GM23338 (cell line): ENCODE data around the gene TICRR. TPM values are rescaled to one million over a fixed set of nuclear protein-coding genes. Genes with fewer than 3 reads are reported as not detected.

ENCODE experiments used
- ATAC-seq: fragments of 200-7000 bp; cut with Tn5 transposase; 3 replicates; pipeline ENCODE4 v1.9.1; 2020
- DNase-seq: peaks from one replicate; pipeline ENCODE4 v3.0.0-alpha.2; 2015; ENCODE audit warnings: low spot score
- H2AFZ ChIP-seq: fragments of 200-600 bp; sonication (generic); 2 replicates; pipeline ENCODE4 v1.8.0; 2016; ENCODE audit warnings: antibody characterized with exemption, mild to moderate bottlenecking, moderate library complexity
- H3F3A ChIP-seq: fragments of 200-600 bp; sonication (generic); replicated peaks from 2 replicates; pipeline ENCODE4 v1.8.0; 2017; ENCODE audit warnings: antibody characterized with exemption, mixed run types, low read depth
- H3K27ac ChIP-seq: fragments of 200-600 bp; sonication (generic); 2 replicates; pipeline ENCODE4 v1.6.1; 2016; ENCODE audit warnings: low read depth
- H3K27me3 ChIP-seq: fragments of 200-600 bp; sonication (generic); 2 replicates; pipeline ENCODE4 v1.8.0; 2016; ENCODE audit warnings: mild to moderate bottlenecking, mixed run types, moderate library complexity; ENCODE audit not compliant: insufficient read depth
- H3K36me3 ChIP-seq: fragments of 200-600 bp; sonication (generic); 2 replicates; pipeline ENCODE4 v1.8.0; 2016; ENCODE audit warnings: mild to moderate bottlenecking; ENCODE audit not compliant: insufficient read depth
- H3K4me1 ChIP-seq: fragments of 200-600 bp; sonication (generic); 2 replicates; pipeline ENCODE4 v1.8.0; 2016; ENCODE audit warnings: mild to moderate bottlenecking, moderate library complexity; ENCODE audit not compliant: insufficient read depth
- H3K4me2 ChIP-seq: fragments of 200-600 bp; sonication (generic); 2 replicates; pipeline ENCODE4 v1.7.1; 2017; ENCODE audit warnings: mixed run types
- H3K4me3 ChIP-seq: fragments of 200-600 bp; sonication (generic); 2 replicates; pipeline ENCODE4 v1.6.1; 2016; ENCODE audit warnings: mixed run types
- H3K79me2 ChIP-seq: fragments of 200-600 bp; sonication (generic); replicated peaks from 2 replicates; pipeline ENCODE4 v1.8.0; 2017; ENCODE audit warnings: mild to moderate bottlenecking; ENCODE audit not compliant: insufficient read depth
- H3K9me2 ChIP-seq: fragments of 200-600 bp; sonication (generic); 2 replicates; pipeline ENCODE4 v1.8.0; 2017; ENCODE audit not compliant: insufficient read depth
- H4K20me1 ChIP-seq: fragments of 200-600 bp; sonication (generic); replicated peaks from 2 replicates; pipeline ENCODE4 v1.8.0; 2017; ENCODE audit warnings: mild to moderate bottlenecking; ENCODE audit not compliant: insufficient read depth
- H3K27ac Mint-ChIP-seq: 2 replicates; pipeline ENCODE4 v1.8.0; 2020; ENCODE audit warnings: inconsistent platforms, mild to moderate bottlenecking, moderate library complexity, mixed read lengths
- H3K27me3 Mint-ChIP-seq: 3 replicates; pipeline ENCODE4 v1.8.0; 2022; ENCODE audit warnings: low read depth, mild to moderate bottlenecking, moderate library complexity, mixed read lengths, inconsistent platforms; ENCODE audit not compliant: insufficient read depth, poor library complexity
- H3K36me3 Mint-ChIP-seq: 3 replicates; pipeline ENCODE4 v1.8.0; 2021; ENCODE audit warnings: low read depth, mild to moderate bottlenecking, inconsistent platforms, moderate library complexity, mixed read lengths
- H3K4me1 Mint-ChIP-seq: 3 replicates; pipeline ENCODE4 v1.8.0; 2020; ENCODE audit warnings: mild to moderate bottlenecking, inconsistent platforms, mixed read lengths
- H3K4me3 Mint-ChIP-seq: 3 replicates; pipeline ENCODE4 v1.8.0; 2021; ENCODE audit warnings: moderate library complexity, mild to moderate bottlenecking, inconsistent platforms, mixed read lengths
- H3K9me3 Mint-ChIP-seq: 3 replicates; pipeline ENCODE4 v1.8.0; 2020; ENCODE audit warnings: moderate library complexity, mild to moderate bottlenecking, inconsistent platforms, mixed read lengths
- CREB1 ChIP-seq: fragments of 250-450 bp; sonication (Bioruptor Pico); IDR thresholded peaks from 2 replicates; pipeline ENCODE4 v1.5.0; 2020; ENCODE audit warnings: low read depth, mild to moderate bottlenecking, moderate library complexity
- JUNB ChIP-seq: IDR thresholded peaks from one replicate; pipeline ENCODE4 v1.6.1; 2016; ENCODE audit warnings: antibody characterized with exemption; ENCODE audit not compliant: unreplicated experiment
- NANOG ChIP-seq: IDR thresholded peaks from 2 replicates; pipeline ENCODE4 v1.6.1; 2016; ENCODE audit warnings: antibody characterized with exemption, borderline replicate concordance
- POLR2AphosphoS5 ChIP-seq: IDR thresholded peaks from 2 replicates; pipeline ENCODE4 v1.6.1; 2016; ENCODE audit warnings: antibody characterized with exemption, low read depth
- STAT1 ChIP-seq: IDR thresholded peaks from one replicate; pipeline ENCODE4 v1.6.1; 2016; ENCODE audit warnings: antibody characterized with exemption; ENCODE audit not compliant: unreplicated experiment
- ZNF331 ChIP-seq: fragments of 250-450 bp; sonication (Bioruptor Pico); IDR thresholded peaks from 2 replicates; pipeline ENCODE4 v1.5.0; 2020; ENCODE audit warnings: low read depth, mild to moderate bottlenecking, moderate library complexity
- polyA plus RNA-seq: library from polyadenylated mRNA; unstranded; fragments of >200 nt; fragmentation: Nextera tagmentation; extraction: Ambion mirVana; gene quantifications from 2 replicates; pipeline ENCODE4 v1.2.1, GENCODE V29; 2016
- total RNA-seq: library from RNA; depleted of rRNA; stranded (reverse); fragments of >200 nt; shearing (Covaris generic); gene quantifications from 2 replicates; pipeline ENCODE4 v1.2.3, GENCODE V29; 2014
- TF ChIP-seq, protein P1 (sequence below): fragments of 250-450 bp; sonication (Bioruptor Pico); IDR thresholded peaks from 2 replicates; pipeline ENCODE4 v1.5.0; 2020; ENCODE audit warnings: mild to moderate bottlenecking, moderate library complexity
- TF ChIP-seq, protein P2 (sequence below), 2 experiments: fragments of 200-600 bp in 1 of 2; sonication (generic) in 1 of 2; conservative IDR thresholded peaks; 2 replicates each; pipeline versions ENCODE4 v1.5.1 to v1.6.1; 2016 to 2017; ENCODE audit warnings: antibody characterized with exemption in 2 of 2, low read depth in 2 of 2, mild to moderate bottlenecking in 2 of 2, moderate library complexity in 1 of 2
- TF ChIP-seq, protein P3 (sequence below): IDR thresholded peaks from one replicate; pipeline ENCODE4 v1.6.1; 2018; ENCODE audit warnings: antibody characterized with exemption; ENCODE audit not compliant: unreplicated experiment

Gene TICRR
- total and polyA plus RNA-seq, 2 experiments from 2014 or later, result 11.2 to 42.3 TPM

DNA sequence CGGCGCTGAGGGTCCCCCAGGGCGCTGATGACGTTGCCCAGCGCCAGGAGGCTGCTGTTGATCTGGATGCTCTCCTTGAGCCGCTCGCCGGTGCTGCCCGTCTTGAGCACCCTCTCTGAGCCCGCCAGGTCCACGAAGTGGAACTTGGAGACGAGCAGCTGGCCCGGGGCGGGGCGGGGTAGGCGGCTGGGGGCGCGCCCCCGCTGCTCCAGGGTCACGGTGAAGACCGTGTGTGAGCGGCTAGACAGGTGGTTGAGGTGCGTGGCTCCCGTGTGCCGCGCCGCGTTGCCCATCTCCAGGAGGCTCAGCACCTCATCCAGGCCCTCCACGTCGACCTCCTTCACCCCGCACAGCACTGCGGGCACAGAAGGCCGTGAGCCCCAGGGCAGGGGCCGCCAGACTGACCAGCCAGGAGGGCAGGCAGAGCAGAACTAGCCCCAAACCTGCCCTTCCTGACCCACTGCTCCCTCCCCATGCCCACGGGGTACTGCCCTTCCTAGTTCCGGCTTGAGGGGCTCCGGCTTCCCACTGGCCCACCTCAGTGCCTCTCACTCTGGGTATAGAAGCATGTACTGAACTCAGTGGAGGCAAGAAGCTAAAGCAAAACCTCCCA is 73.8 kb downstream of the TICRR start:
- no peak overlapping the region for H3K4me3 Mint-ChIP-seq
- peaks cover 2% of the 10 kb centered on the region for H3K4me1 Mint-ChIP-seq
- Histone ChIP-seq H3K27ac (no peak overlapping the region), H3K4me3 (no peak overlapping the region), H3K9me2 (peaks cover 2% of the 10 kb centered on the region; the same call in 1 of the 2 replicates), H3K79me2 (peaks cover 9% of the 10 kb centered on the region), H3K4me1 (peaks cover 2% of the 10 kb centered on the region; the same call in 1 of the 2 replicates), H3F3A (no peaks in the 10 kb centered on the region), H3K27me3 (0 out of 2 replicates have a peak, but pooled peaks cover 4% of the 10 kb centered on the region), H3K36me3 (no peaks in the 10 kb centered on the region), H3K4me2 (no peak overlapping the region), H2AFZ (no peak overlapping the region), H4K20me1 (peaks cover 4% of the 10 kb centered on the region; the same call in 1 of the 2 replicates)
- ATAC-seq (no peak), DNase-seq (no peak)
- peaks cover 6% of the 10 kb centered on the region for H3K27me3 Mint-ChIP-seq
- TF ChIP-seq STAT1 (no peak), CREB1 (CRISPR knock-in tag) (no peak), POLR2AphosphoS5 (no peak), JUNB (no peak), NANOG (no peak), ZNF331 (CRISPR knock-in tag) (no peak)
- TF ChIP-seq, protein P1, sequence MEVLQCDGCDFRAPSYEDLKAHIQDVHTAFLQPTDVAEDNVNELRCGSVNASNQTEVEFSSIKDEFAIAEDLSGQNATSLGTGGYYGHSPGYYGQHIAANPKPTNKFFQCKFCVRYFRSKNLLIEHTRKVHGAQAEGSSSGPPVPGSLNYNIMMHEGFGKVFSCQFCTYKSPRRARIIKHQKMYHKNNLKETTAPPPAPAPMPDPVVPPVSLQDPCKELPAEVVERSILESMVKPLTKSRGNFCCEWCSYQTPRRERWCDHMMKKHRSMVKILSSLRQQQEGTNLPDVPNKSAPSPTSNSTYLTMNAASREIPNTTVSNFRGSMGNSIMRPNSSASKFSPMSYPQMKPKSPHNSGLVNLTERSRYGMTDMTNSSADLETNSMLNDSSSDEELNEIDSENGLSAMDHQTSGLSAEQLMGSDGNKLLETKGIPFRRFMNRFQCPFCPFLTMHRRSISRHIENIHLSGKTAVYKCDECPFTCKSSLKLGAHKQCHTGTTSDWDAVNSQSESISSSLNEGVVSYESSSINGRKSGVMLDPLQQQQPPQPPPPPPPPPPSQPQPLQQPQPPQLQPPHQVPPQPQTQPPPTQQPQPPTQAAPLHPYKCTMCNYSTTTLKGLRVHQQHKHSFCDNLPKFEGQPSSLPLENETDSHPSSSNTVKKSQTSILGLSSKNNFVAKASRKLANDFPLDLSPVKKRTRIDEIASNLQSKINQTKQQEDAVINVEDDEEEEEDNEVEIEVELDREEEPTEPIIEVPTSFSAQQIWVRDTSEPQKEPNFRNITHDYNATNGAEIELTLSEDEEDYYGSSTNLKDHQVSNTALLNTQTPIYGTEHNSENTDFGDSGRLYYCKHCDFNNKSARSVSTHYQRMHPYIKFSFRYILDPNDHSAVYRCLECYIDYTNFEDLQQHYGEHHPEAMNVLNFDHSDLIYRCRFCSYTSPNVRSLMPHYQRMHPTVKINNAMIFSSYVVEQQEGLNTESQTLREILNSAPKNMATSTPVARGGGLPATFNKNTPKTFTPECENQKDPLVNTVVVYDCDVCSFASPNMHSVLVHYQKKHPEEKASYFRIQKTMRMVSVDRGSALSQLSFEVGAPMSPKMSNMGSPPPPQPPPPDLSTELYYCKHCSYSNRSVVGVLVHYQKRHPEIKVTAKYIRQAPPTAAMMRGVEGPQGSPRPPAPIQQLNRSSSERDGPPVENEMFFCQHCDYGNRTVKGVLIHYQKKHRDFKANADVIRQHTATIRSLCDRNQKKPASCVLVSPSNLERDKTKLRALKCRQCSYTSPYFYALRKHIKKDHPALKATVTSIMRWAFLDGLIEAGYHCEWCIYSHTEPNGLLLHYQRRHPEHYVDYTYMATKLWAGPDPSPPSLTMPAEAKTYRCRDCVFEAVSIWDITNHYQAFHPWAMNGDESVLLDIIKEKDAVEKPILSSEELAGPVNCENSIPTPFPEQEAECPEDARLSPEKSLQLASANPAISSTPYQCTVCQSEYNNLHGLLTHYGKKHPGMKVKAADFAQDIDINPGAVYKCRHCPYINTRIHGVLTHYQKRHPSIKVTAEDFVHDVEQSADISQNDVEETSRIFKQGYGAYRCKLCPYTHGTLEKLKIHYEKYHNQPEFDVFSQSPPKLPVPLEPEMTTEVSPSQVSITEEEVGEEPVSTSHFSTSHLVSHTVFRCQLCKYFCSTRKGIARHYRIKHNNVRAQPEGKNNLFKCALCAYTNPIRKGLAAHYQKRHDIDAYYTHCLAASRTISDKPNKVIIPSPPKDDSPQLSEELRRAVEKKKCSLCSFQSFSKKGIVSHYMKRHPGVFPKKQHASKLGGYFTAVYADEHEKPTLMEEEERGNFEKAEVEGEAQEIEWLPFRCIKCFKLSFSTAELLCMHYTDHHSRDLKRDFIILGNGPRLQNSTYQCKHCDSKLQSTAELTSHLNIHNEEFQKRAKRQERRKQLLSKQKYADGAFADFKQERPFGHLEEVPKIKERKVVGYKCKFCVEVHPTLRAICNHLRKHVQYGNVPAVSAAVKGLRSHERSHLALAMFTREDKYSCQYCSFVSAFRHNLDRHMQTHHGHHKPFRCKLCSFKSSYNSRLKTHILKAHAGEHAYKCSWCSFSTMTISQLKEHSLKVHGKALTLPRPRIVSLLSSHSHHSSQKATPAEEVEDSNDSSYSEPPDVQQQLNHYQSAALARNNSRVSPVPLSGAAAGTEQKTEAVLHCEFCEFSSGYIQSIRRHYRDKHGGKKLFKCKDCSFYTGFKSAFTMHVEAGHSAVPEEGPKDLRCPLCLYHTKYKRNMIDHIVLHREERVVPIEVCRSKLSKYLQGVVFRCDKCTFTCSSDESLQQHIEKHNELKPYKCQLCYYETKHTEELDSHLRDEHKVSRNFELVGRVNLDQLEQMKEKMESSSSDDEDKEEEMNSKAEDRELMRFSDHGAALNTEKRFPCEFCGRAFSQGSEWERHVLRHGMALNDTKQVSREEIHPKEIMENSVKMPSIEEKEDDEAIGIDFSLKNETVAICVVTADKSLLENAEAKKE (CRISPR knock-in tag), result no peak
- TF ChIP-seq, protein P2, sequence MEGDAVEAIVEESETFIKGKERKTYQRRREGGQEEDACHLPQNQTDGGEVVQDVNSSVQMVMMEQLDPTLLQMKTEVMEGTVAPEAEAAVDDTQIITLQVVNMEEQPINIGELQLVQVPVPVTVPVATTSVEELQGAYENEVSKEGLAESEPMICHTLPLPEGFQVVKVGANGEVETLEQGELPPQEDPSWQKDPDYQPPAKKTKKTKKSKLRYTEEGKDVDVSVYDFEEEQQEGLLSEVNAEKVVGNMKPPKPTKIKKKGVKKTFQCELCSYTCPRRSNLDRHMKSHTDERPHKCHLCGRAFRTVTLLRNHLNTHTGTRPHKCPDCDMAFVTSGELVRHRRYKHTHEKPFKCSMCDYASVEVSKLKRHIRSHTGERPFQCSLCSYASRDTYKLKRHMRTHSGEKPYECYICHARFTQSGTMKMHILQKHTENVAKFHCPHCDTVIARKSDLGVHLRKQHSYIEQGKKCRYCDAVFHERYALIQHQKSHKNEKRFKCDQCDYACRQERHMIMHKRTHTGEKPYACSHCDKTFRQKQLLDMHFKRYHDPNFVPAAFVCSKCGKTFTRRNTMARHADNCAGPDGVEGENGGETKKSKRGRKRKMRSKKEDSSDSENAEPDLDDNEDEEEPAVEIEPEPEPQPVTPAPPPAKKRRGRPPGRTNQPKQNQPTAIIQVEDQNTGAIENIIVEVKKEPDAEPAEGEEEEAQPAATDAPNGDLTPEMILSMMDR (conservative IDR thresholded peaks at IDR 0.05; ENCODE audit: low read depth in 2 of 2), result no peak
- TF ChIP-seq, protein P3, sequence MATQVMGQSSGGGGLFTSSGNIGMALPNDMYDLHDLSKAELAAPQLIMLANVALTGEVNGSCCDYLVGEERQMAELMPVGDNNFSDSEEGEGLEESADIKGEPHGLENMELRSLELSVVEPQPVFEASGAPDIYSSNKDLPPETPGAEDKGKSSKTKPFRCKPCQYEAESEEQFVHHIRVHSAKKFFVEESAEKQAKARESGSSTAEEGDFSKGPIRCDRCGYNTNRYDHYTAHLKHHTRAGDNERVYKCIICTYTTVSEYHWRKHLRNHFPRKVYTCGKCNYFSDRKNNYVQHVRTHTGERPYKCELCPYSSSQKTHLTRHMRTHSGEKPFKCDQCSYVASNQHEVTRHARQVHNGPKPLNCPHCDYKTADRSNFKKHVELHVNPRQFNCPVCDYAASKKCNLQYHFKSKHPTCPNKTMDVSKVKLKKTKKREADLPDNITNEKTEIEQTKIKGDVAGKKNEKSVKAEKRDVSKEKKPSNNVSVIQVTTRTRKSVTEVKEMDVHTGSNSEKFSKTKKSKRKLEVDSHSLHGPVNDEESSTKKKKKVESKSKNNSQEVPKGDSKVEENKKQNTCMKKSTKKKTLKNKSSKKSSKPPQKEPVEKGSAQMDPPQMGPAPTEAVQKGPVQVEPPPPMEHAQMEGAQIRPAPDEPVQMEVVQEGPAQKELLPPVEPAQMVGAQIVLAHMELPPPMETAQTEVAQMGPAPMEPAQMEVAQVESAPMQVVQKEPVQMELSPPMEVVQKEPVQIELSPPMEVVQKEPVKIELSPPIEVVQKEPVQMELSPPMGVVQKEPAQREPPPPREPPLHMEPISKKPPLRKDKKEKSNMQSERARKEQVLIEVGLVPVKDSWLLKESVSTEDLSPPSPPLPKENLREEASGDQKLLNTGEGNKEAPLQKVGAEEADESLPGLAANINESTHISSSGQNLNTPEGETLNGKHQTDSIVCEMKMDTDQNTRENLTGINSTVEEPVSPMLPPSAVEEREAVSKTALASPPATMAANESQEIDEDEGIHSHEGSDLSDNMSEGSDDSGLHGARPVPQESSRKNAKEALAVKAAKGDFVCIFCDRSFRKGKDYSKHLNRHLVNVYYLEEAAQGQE, result no peak
- no peak overlapping the region for H3K27ac Mint-ChIP-seq
- H3K9me3 Mint-ChIP-seq, result no peaks in the 10 kb centered on the region
- peaks cover 29% of the 10 kb centered on the region for H3K36me3 Mint-ChIP-seq
